Loucy (cell line): Measurements from ENCODE around the gene CDC26.
"Not testable (repeated sequence)": the region's sequence is repeated elsewhere in the genome, so short reads cannot be mapped to it uniquely, and the experiment has no call there.

Source experiments
- H2AFZ ChIP-seq: fragments of 200-600 bp; sonication (generic); 2 replicates; pipeline ENCODE4 v1.6.0; 2016; ENCODE audit warnings: antibody characterized with exemption, mild to moderate bottlenecking, low read length, moderate library complexity
- H3F3A ChIP-seq: fragments of 200-600 bp; 2 replicates; pipeline ENCODE4 v1.6.0; 2016; ENCODE audit warnings: antibody characterized with exemption, low read depth, mild to moderate bottlenecking
- H3K27me3 ChIP-seq: fragments of 200-600 bp; sonication (generic); 2 replicates; pipeline ENCODE4 v1.6.1; 2014; ENCODE audit warnings: low read length, mild to moderate bottlenecking; ENCODE audit not compliant: insufficient read depth, poor library complexity, severe bottlenecking
- H3K36me3 ChIP-seq: fragments of 200-600 bp; sonication (generic); 2 replicates; pipeline ENCODE4 v1.6.1; 2016; ENCODE audit warnings: low read length; ENCODE audit not compliant: insufficient read depth
- H3K4me1 ChIP-seq: fragments of 200-600 bp; sonication (generic); 2 replicates; pipeline ENCODE4 v1.5.1; 2014; ENCODE audit warnings: low read length, mild to moderate bottlenecking; ENCODE audit not compliant: insufficient read depth, poor library complexity, severe bottlenecking
- H3K4me2 ChIP-seq: fragments of 200-600 bp; sonication (generic); 2 replicates; pipeline ENCODE4 v1.6.0; 2014; ENCODE audit warnings: antibody characterized with exemption, low read length, low read depth, mild to moderate bottlenecking; ENCODE audit not compliant: poor library complexity, severe bottlenecking
- H3K4me3 ChIP-seq: fragments of 200-600 bp; sonication (generic); 2 replicates; pipeline ENCODE4 v1.5.1; 2014; ENCODE audit warnings: low read length, mild to moderate bottlenecking, mixed read lengths; ENCODE audit not compliant: poor library complexity, severe bottlenecking
- H3K79me2 ChIP-seq: fragments of 200-600 bp; sonication (generic); 2 replicates; pipeline ENCODE4 v1.6.1; 2014; ENCODE audit warnings: low read length; ENCODE audit not compliant: insufficient read depth
- H3K9ac ChIP-seq: fragments of 200-600 bp; sonication (generic); 2 replicates; pipeline ENCODE4 v1.6.0; 2014; ENCODE audit warnings: mild to moderate bottlenecking, low read depth, low read length, moderate library complexity; ENCODE audit not compliant: poor library complexity, severe bottlenecking
- H3K9me2 ChIP-seq: fragments of 200-600 bp; sonication (generic); replicated peaks from 2 replicates; pipeline ENCODE4 v1.6.1; 2016; ENCODE audit warnings: low read depth, low read length, mixed read lengths
- H3K9me3 ChIP-seq: fragments of 200-600 bp; sonication (generic); 2 replicates; pipeline ENCODE4 v1.6.1; 2014; ENCODE audit warnings: mild to moderate bottlenecking, antibody characterized with exemption, low read length, low read depth; ENCODE audit not compliant: insufficient read depth
- H4K20me1 ChIP-seq: fragments of 200-600 bp; sonication (generic); 2 replicates; pipeline ENCODE4 v1.6.0; 2014; ENCODE audit warnings: antibody characterized with exemption, low read length, mild to moderate bottlenecking; ENCODE audit not compliant: insufficient read depth, poor library complexity, severe bottlenecking
- CTCF ChIP-seq: fragments of 200-600 bp; sonication (generic); conservative IDR thresholded peaks from 2 replicates; pipeline ENCODE4 v1.5.1; 2014; ENCODE audit warnings: mild to moderate bottlenecking, antibody characterized with exemption, low read length
- EZH2phosphoT487 ChIP-seq: fragments of 200-600 bp; IDR thresholded peaks from 2 replicates; pipeline ENCODE4 v1.6.1; 2018; ENCODE audit warnings: antibody characterized with exemption, mild to moderate bottlenecking, moderate library complexity, borderline replicate concordance

The CDC26 gene

GRCh38 chr9:113255438-113255837, 19.9 kb downstream of the CDC26 start:
- H3K36me3 ChIP-seq: peaks cover 29% of the 10 kb centered on the region; the same call in 1 of the 2 replicates
- no peaks in the 10 kb centered on the region for H4K20me1 ChIP-seq
- H3K9me2 ChIP-seq: no peaks in the 10 kb centered on the region
- no peaks in the 10 kb centered on the region for H3F3A ChIP-seq
- no peaks in the 10 kb centered on the region; the same call in 1 of the 2 replicates for H3K9me3 ChIP-seq
- H3K79me2 ChIP-seq: no peaks in the 10 kb centered on the region
- no peaks in the 10 kb centered on the region for H3K4me1 ChIP-seq
- no peak overlapping the region for H3K9ac ChIP-seq
- no peak for TF ChIP-seq CTCF
- TF ChIP-seq EZH2phosphoT487: no peak
- H3K27me3 ChIP-seq: no peaks in the 10 kb centered on the region
- no peak overlapping the region for H2AFZ ChIP-seq
- no peak overlapping the region for H3K4me2 ChIP-seq
- H3K4me3 ChIP-seq: no peak overlapping the region

GRCh38 chr9:113254991-113255390, 20.4 kb downstream of the CDC26 start:
- no peaks in the 10 kb centered on the region for H3K4me1 ChIP-seq
- TF ChIP-seq EZH2phosphoT487 (no peak), CTCF (no peak)
- no peaks in the 10 kb centered on the region for H3K9me2 ChIP-seq
- no peak overlapping the region for H2AFZ ChIP-seq
- no peaks in the 10 kb centered on the region for H3K79me2 ChIP-seq
- no peaks in the 10 kb centered on the region for H4K20me1 ChIP-seq
- H3K36me3 ChIP-seq: peaks cover 25% of the 10 kb centered on the region; the same call in 1 of the 2 replicates
- H3K9ac ChIP-seq: no peak overlapping the region
- H3K4me3 ChIP-seq: no peak overlapping the region
- no peaks in the 10 kb centered on the region for H3F3A ChIP-seq
- H3K4me2 ChIP-seq: no peak overlapping the region
- H3K9me3 ChIP-seq: no peaks in the 10 kb centered on the region; the same call in 1 of the 2 replicates
- H3K27me3 ChIP-seq: no peaks in the 10 kb centered on the region

GRCh38 chr9:113250807-113251206, 24.6 kb downstream of the CDC26 start:
- no peaks in the 10 kb centered on the region for H3K27me3 ChIP-seq
- no peaks in the 10 kb centered on the region for H3K36me3 ChIP-seq
- no peak overlapping the region for H3K9ac ChIP-seq
- H2AFZ ChIP-seq: no peak overlapping the region
- H3F3A ChIP-seq: no peaks in the 10 kb centered on the region
- H3K4me3 ChIP-seq: no peak overlapping the region
- TF ChIP-seq CTCF (no peak), EZH2phosphoT487 (no peak)
- H3K4me1 ChIP-seq: no peaks in the 10 kb centered on the region
- H4K20me1 ChIP-seq: no peaks in the 10 kb centered on the region
- no peaks in the 10 kb centered on the region for H3K9me2 ChIP-seq
- H3K9me3 ChIP-seq: no peaks in the 10 kb centered on the region; the same call in 1 of the 2 replicates
- no peak overlapping the region for H3K4me2 ChIP-seq
- H3K79me2 ChIP-seq: no peaks in the 10 kb centered on the region

- not testable (repeated sequence) for H3F3A ChIP-seq, H3K79me2 ChIP-seq, H2AFZ ChIP-seq, H3K4me1 ChIP-seq, H4K20me1 ChIP-seq, H3K4me2 ChIP-seq, H3K9me2 ChIP-seq, H3K27me3 ChIP-seq, H3K36me3 ChIP-seq, H3K4me3 ChIP-seq, H3K9ac ChIP-seq, H3K9me3 ChIP-seq
These were observed 25.7 kb downstream of the CDC26 start for GRCh38 chr9:113249661-113250060.
